Glutamatergic neuron (in vitro differentiated cells): ENCODE results near the gene CLRN1. TPM values are rescaled to one million over a fixed set of nuclear protein-coding genes. Genes with fewer than 3 reads are reported as not detected.

Source experiments
- DNase-seq: peaks from one replicate; pipeline ENCODE4 v3.0.0; 2022
- H3K27ac Mint-ChIP-seq: one replicate; pipeline ENCODE4 v1.8.0; 2020; ENCODE audit warnings: mild to moderate bottlenecking, mixed read lengths, inconsistent platforms; ENCODE audit not compliant: unreplicated experiment
- H3K27me3 Mint-ChIP-seq: one replicate; pipeline ENCODE4 v1.8.0; 2020; ENCODE audit warnings: mild to moderate bottlenecking, moderate library complexity, mixed read lengths, inconsistent platforms; ENCODE audit not compliant: unreplicated experiment
- H3K36me3 Mint-ChIP-seq: one replicate; pipeline ENCODE4 v1.8.0; 2020; ENCODE audit warnings: mild to moderate bottlenecking, mixed read lengths, inconsistent platforms; ENCODE audit not compliant: unreplicated experiment
- H3K4me1 Mint-ChIP-seq: one replicate; pipeline ENCODE4 v1.8.0; 2020; ENCODE audit warnings: mild to moderate bottlenecking, low read depth, mixed read lengths, inconsistent platforms; ENCODE audit not compliant: unreplicated experiment
- H3K4me3 Mint-ChIP-seq: one replicate; pipeline ENCODE4 v1.8.0; 2020; ENCODE audit warnings: mild to moderate bottlenecking, mixed read lengths, inconsistent platforms; ENCODE audit not compliant: unreplicated experiment
- H3K9me3 Mint-ChIP-seq: one replicate; pipeline ENCODE4 v1.8.0; 2020; ENCODE audit warnings: mild to moderate bottlenecking, moderate library complexity, mixed read lengths, inconsistent platforms; ENCODE audit not compliant: unreplicated experiment
- CTCF ChIP-seq: fragments of 200-600 bp; sonication (generic); IDR thresholded peaks from one replicate; pipeline ENCODE4 v1.5.0; 2021; ENCODE audit not compliant: partially characterized antibody, unreplicated experiment
- total RNA-seq: library from RNA; stranded (reverse); fragmentation: NEBNext Ultra II Directional; extraction: Animal tissue kit (Norgen Biotek cat#: 25700); gene quantifications from one replicate; pipeline ENCODE4 v1.2.1, GENCODE V29; 2021; ENCODE audit not compliant: unreplicated experiment

CLRN1 gene
- total RNA-seq, 1 donor from 2014 or later, result not detected

- H3K4me3 Mint-ChIP-seq, result no peak overlapping the region
- H3K4me1 Mint-ChIP-seq, result no peaks in the 10 kb centered on the region
- no peak for TF ChIP-seq CTCF
- no peaks in the 10 kb centered on the region for H3K36me3 Mint-ChIP-seq
- no peak overlapping the region for H3K27ac Mint-ChIP-seq
- DNase-seq, result no peak
- H3K9me3 Mint-ChIP-seq, result no peaks in the 10 kb centered on the region
- no peaks in the 10 kb centered on the region for H3K27me3 Mint-ChIP-seq
These were observed 66.8 kb downstream of the CLRN1 start for GRCh38 chr3:150905746-150906145.

GRCh38 chr3:150905339-150905738, 67.2 kb downstream of the CLRN1 start, which contains the start of gene MINDY4B:
Gene MINDY4B (minus strand): TSS chr3:150905439. CDS start chr3:150905439, 0 bp downstream.
- no peaks in the 10 kb centered on the region for H3K4me1 Mint-ChIP-seq
- H3K9me3 Mint-ChIP-seq, result no peaks in the 10 kb centered on the region
- no peak within 1 kb of the TSS for H3K4me3 Mint-ChIP-seq
- no peaks in the 10 kb centered on the region for H3K36me3 Mint-ChIP-seq
- H3K27ac Mint-ChIP-seq, result no peak within 1 kb of the TSS
- TF ChIP-seq CTCF, result no peak
- H3K27me3 Mint-ChIP-seq, result no peaks in the 10 kb centered on the region
- DNase-seq, result no peak

GRCh38 chr3:150902988-150903387, 69.5 kb downstream of the CLRN1 start:
- no peak for TF ChIP-seq CTCF
- no peaks in the 10 kb centered on the region for H3K9me3 Mint-ChIP-seq
- DNase-seq, result no peak
- H3K36me3 Mint-ChIP-seq, result no peaks in the 10 kb centered on the region
- no peak overlapping the region for H3K4me3 Mint-ChIP-seq
- no peaks in the 10 kb centered on the region for H3K27me3 Mint-ChIP-seq
- H3K27ac Mint-ChIP-seq, result no peak overlapping the region
- no peaks in the 10 kb centered on the region for H3K4me1 Mint-ChIP-seq

- DNase-seq, result no peak
- H3K4me3 Mint-ChIP-seq, result no peak overlapping the region
- no peaks in the 10 kb centered on the region for H3K27me3 Mint-ChIP-seq
- H3K4me1 Mint-ChIP-seq, result no peaks in the 10 kb centered on the region
- no peak for TF ChIP-seq CTCF
- no peaks in the 10 kb centered on the region for H3K9me3 Mint-ChIP-seq
- H3K36me3 Mint-ChIP-seq, result no peaks in the 10 kb centered on the region
- H3K27ac Mint-ChIP-seq, result no peak overlapping the region
These were observed 70.7 kb downstream of the CLRN1 start for GRCh38 chr3:150901793-150902192.

- Mint-ChIP-seq H3K27me3 (no peaks in the 10 kb centered on the region), H3K4me1 (no peaks in the 10 kb centered on the region), H3K9me3 (no peaks in the 10 kb centered on the region), H3K4me3 (no peak overlapping the region), H3K27ac (no peak overlapping the region), H3K36me3 (no peaks in the 10 kb centered on the region)
- no peak for TF ChIP-seq CTCF
- no peak for DNase-seq
These were observed 73.4 kb downstream of the CLRN1 start for GRCh38 chr3:150899141-150899540.
